RPMI8226 (cell line): ENCODE data around the gene C5orf15.
"Not testable (repeated sequence)": the region's sequence is repeated elsewhere in the genome, so short reads cannot be mapped to it uniquely, and the experiment has no call there.

ENCODE experiments used
- DNase-seq: peaks from one replicate; pipeline ENCODE4 v3.0.0-alpha.2; 2015

C5orf15 gene

DNA sequence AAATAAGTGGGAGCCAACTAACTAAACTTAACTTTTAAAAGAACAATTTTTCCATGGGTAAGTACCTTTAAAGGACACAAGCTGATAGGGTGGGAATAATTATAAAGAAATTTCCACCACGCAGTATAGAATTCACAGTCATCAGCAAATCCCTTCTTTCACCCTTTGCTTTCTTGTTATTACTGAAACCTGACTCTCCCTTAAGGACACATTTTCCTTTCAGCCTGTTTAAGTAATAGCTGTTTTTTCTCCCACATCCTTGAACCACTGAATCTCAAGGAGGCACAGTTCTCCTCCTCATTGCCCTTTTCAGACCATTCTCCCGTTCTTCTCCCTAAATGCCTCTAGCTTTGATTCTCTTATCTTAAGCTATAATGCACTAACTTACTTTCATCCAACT lies 6.3 kb downstream of the C5orf15 start:
- no peak for DNase-seq

DNA sequence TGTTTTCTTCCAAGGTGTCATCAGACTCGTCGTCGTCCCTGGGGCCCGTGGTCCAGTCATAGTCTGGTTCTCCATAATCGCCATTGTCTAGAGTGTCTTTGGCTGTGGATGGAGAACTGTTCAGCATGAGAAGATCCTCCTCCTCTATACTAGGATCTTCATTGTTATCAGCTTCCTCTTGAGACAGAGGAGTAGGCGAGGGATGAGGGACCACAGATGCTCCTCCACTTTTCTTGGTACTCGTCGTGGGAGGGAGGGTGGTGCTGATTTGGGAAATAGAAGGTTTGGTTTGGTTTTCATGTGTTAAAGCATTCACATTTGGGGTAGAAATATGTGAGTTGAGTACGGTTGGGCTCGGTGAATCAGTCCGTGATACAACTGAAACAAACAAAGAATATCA lies 8.8 kb downstream of the C5orf15 start:
- DNase-seq: no peak

DNA sequence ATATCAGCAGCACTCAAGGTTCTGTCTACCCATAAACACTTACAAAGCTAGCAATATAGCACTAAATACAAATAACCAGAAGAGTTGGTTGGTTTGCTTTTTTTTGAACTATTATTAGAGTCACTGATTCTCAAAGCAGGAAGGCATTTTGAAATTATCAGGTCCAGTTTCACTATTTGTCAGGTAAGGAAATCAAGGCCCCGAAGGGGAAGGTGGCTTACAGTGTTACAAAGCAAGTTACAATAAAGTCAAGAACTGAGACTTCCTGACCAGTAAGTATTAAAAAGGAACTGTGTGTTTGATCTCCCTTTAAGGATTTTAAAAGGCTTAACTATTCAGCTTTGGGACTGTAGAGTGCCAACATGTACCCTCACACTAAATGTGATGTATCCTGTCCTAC lies 10.8 kb downstream of the C5orf15 start:
- DNase-seq: no peak

GRCh38 chr5:133957080-133957479 lies 11.3 kb downstream of the C5orf15 start:
- DNase-seq: no peak

- DNase-seq: not testable (repeated sequence)
Measured at GRCh38 chr5:133956196-133956595, 12.2 kb downstream of the C5orf15 start.

- peak; percentile 51 for DNase-seq
Measured at GRCh38 chr5:133953568-133954145, 14.8 kb downstream of the C5orf15 start.

DNA sequence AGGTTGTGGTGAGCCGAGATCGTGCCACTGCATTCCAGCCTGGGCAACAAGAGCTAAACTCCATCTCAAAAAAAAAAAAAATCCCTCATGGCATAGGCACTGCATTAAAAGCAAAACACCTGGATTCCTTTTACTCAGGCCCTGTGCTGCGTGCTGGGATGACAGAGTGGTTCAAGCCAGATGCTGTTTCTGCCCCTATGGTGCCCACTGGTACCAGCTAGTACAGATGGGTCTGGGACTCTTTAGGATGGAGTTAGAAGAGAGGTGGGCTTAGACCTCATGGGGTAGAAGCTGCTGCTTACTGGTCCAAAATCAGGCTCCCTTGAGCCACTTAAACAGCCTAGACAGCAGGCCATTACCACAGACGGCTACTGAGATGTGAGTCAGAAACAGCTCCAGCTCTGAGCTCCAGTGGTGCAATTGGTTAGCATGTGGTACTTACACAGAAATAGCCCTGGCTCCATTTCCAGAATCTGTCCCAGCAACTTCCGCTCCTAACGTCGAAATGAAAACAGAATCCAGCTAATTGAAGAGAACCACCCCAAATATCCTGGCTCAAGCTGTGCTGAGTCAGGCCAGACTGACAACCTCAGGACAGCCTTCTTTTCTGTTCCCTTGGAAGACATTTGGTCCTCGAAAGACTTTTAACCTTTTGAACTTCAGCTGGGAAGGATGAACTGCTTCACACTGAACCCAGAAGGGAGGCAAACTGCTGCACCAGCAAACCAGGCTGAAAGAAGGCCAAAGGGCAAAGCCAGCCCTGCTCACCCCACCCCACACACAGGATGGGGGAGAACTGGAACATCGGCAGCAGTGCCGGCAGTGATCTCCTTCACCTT lies 15.5 kb downstream of the C5orf15 start:
- DNase-seq: peak; percentile 87

DNA sequence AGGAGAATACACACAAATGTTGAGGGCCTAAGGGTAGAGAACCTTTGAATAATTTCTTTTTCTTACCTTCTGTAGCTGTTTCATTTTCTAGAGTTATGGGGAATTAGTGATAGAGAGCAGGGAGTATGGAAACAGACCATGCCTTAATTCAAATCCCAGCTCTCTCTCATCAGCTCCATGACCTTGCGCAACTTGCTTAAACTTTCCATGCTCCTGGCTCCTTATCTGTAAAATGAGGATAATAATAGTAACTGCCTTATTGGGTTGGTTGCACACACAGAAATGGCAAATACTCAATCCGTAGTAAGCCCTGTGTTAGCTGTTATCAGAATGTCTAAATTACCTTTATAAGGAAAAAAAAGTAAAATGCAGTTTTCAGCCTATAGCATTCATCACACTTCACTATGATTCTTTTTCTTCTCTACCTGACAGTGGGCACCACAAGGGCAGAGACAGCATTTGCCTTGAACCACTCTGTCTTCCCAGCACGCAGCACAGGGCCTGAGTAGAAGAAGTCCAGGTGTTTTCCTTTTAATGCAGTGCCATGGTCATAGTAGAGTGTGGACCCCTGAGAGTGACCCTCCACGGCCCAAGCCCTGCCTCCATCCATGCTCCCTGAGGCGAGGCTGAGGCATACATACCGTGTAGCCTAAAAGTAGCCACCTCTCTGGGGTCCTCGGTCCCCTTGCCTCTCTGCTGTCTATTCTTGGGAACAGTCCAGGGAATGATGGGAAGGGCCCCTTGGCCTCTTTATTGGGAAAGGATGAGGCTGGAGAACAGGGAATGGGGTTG lies 17.4 kb downstream of the C5orf15 start:
- no peak for DNase-seq

GRCh38 chr5:133948721-133949120 lies 19.7 kb downstream of the C5orf15 start:
- no peak for DNase-seq

DNA sequence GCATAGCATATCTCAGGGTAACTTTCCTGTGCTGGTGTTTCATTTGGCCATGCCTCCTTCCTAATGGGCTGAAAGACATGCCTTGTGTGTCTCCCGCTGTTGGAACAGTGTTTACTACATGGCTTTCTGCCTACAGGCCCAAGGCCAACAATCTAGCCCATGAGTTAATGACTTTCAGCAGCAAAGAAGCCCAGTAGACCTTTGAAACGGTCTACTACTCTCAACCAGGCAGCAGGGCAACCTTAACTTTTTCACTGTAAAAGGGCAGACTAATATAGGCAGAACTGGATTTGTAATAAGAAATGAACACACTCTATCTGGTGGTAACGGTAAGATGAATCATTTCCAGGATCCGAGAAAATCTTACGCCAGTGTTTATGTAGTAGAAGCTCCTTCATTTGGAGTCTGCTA lies 21.0 kb downstream of the C5orf15 start:
- no peak for DNase-seq

DNA sequence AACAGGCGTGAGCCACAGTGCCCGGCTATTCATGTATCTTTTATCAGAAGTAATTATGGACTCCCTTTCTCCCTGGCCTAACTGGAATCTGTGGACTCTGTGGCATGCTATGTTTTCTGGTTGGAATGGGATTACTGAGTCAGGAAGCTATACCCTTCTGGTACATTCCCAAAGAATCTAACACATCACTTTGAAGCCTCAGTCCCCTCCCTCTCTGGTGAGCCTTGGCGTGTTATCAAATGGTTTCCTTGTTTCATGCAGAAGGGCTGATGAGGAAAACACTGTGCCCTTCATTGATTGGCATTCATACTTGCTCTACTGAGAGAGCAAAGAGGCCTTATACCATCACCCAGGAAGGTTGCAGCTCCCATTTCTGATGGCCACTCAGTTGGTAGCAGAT lies 22.9 kb downstream of the C5orf15 start:
- no peak for DNase-seq

DNA sequence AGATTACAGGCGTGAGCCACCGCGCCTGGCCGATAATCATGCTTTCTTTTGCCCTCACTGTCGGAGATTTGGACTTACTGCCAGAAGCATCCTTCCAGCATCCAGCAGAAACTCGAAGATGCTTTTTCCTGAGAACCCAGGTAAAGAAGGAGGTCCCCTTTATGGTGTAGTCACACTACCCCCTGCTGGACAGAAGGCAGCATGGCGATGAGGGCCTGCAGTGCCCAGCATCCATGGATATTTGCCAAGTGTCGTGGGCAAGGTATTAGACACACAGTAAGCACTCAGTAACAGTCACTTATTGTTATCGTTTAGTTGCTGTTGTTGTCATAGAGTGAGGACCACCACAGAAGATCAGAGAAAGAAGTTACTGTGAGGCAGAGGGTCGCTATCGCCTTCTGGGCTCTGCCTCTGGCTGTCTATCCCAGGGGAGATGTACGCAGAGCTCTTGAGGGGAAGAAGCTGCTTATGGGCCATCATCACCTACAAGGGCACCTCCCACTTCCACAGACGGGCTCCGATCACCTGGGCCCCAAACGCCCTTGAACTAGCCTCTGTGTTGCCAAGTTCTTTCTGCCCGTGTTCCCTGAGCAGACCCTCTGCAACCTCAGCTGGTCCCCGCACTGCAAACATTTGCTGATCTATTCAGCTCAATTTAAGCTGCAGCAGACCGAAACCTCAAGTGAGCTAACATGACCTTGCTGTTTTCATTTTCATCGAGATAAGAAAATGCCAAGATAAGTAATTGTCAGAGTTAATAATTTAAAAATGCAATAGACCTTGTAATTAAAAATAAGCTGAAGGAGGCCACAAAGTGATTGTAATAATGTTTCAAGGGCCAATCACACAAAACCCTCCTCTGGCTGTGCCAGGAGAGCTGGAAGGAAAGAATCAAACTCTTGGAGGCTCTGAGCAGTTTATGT lies 23.9 kb downstream of the C5orf15 start:
- DNase-seq: peak; percentile 88

GRCh38 chr5:133943475-133943817 lies 25.0 kb downstream of the C5orf15 start:
- DNase-seq: no peak

DNA sequence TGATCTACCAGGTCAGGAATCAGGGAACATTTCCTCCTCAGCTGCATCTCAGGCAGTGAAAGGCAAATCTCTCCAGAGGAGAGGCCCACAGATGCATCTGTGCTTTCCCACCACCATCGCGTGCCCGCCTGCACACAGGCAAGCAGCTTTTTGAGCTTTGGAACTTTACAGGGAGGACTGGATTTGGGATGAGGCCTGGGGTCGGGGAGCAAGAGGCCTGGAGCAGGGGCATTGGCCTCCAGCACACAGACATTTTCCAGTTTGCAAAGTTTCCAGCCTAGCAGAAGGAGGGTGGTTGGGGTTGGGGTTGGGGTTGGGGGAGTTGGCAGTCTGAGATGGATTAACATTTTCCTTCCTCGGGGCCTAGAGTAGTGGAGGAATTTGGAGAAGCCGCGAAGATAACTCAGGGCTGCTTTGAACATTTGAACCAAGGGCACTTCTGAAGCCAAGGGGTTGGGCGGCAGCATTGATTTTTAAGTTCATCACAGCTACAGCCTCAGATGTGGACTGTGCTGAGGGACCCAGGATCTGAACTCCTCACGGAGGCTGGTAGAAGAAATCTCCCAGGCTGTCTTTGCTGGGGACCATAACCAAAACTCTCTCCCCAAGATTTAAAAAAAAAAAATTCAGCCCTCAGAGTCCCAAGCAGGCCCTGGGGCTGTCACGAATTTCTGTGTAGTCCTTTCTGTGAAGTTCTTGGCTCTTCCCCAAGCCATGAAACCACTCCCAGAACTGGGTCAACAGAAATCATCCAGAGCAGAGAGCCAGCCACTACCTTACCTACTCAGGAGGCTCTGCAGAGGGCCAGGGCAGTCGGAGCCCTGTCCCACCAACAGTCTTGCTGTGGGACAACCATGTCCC lies 25.6 kb downstream of the C5orf15 start:
- DNase-seq: peak; percentile 71

GRCh38 chr5:133941456-133942196 lies 26.8 kb downstream of the C5orf15 start:
- DNase-seq: no peak

- DNase-seq: no peak
Measured at GRCh38 chr5:133939668-133940067, 28.8 kb downstream of the C5orf15 start.

DNA sequence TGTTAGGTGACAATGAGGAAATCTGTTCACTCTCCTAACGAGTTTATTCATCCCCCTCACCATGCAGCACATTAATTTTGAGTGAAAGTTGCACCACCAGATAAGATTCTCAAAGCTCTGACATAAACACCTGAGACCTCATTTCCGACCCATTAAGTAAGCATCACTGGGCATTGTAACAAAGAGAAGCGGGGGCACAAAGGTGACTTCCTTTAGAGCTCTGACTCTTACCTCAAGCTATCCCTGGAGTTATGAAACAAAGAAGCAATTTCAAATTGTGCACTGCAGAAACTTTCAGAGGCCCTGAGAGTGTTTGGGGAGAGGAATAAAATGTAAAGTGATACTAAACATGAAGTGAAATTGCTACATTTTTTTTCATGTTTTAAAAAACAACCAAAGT lies 29.5 kb downstream of the C5orf15 start:
- DNase-seq: peak; percentile 28

- DNase-seq: no peak
Measured at GRCh38 chr5:133938039-133938821, 30.2 kb downstream of the C5orf15 start.

- DNase-seq: not testable (repeated sequence)
Measured at GRCh38 chr5:133937628-133938027, 30.8 kb downstream of the C5orf15 start.

- DNase-seq: no peak
Measured at GRCh38 chr5:133936651-133937015, 31.8 kb downstream of the C5orf15 start.
